Measurements from ENCODE around the gene MYO10. TPM values are rescaled to one million over a fixed set of nuclear protein-coding genes. Genes with fewer than 3 reads are reported as not detected.

MYO10 gene
- total and polyA plus RNA-seq, 2 donors (not counting 3 experiments of a cell fraction or from before 2014, with no cell fraction given) = 36.0 to 148 TPM

GRCh38 chr5:16744164-16744880 lies 191.8 kb downstream of the MYO10 start:
- Histone ChIP-seq H3K4me3 (replicated peaks in 1 of 3; ENCODE audit: insufficient read depth in 1 of 3, low read depth in 1 of 3, low read length in 3 of 3) (no peak overlapping the region), H3K27ac (ENCODE audit: insufficient read depth, low read depth, low read length) (no peak overlapping the region), H3K79me2 (ENCODE audit: control insufficient read depth, insufficient read depth, low read length) (peaks cover 16% of the 10 kb centered on the region), H3K9me3 (replicated peaks; ENCODE audit: control insufficient read depth, insufficient read depth, low read length) (no peaks in the 10 kb centered on the region), H3K9me1 (replicated peaks; ENCODE audit: control insufficient read depth, extremely low read depth, insufficient read depth, low read length) (no peaks in the 10 kb centered on the region), H3K9ac (replicated peaks; ENCODE audit: extremely low read depth, insufficient read depth, low read length) (no peak overlapping the region), H3K4me2 (ENCODE audit: insufficient read depth, low read length) (no peak overlapping the region), H4K20me1 (replicated peaks; ENCODE audit: control insufficient read depth, extremely low read depth, insufficient read depth, low read length) (no peaks in the 10 kb centered on the region), H3K4me1 (ENCODE audit: control insufficient read depth, extremely low read depth, insufficient read depth, low read length) (peaks cover 20% of the 10 kb centered on the region), H2AFZ (ENCODE audit: low read depth, low read length) (no peak overlapping the region), H3K36me3 (ENCODE audit: control insufficient read depth in 2 of 2, extremely low read depth in 1 of 2, insufficient read depth in 2 of 2, low read length in 2 of 2) (peaks cover 6 to 16% of the 10 kb centered on the region in 2 experiments), H3K27me3 (ENCODE audit: control insufficient read depth in 2 of 2, insufficient read depth in 2 of 2, low read length in 2 of 2) (no peaks in the 10 kb centered on the region)
- TF ChIP-seq MYC (IDR thresholded peaks at IDR 0.05; ENCODE audit: low read depth, low read length) (no peak), GATA2 (IDR thresholded peaks at IDR 0.05; ENCODE audit: insufficient read depth, insufficient read length, low read depth, low read length) (no peak), POLR2AphosphoS5 (IDR thresholded peaks at IDR 0.05; ENCODE audit: insufficient read depth, low read depth, low read length) (no peak), FOS (IDR thresholded peaks at IDR 0.05; ENCODE audit: borderline replicate concordance, insufficient read depth, low read length) (no peak), EZH2 (IDR thresholded peaks at IDR 0.05; ENCODE audit: borderline replicate concordance, low read depth, low read length, severe bottlenecking) (no peak), JUN (IDR thresholded peaks at IDR 0.05; ENCODE audit: borderline replicate concordance, insufficient read depth, insufficient read length, low read depth) (no peak), POLR2A (IDR thresholded peaks at IDR 0.05; ENCODE audit: low read depth, low read length) (no peak)
- TF ChIP-seq, protein P1, sequence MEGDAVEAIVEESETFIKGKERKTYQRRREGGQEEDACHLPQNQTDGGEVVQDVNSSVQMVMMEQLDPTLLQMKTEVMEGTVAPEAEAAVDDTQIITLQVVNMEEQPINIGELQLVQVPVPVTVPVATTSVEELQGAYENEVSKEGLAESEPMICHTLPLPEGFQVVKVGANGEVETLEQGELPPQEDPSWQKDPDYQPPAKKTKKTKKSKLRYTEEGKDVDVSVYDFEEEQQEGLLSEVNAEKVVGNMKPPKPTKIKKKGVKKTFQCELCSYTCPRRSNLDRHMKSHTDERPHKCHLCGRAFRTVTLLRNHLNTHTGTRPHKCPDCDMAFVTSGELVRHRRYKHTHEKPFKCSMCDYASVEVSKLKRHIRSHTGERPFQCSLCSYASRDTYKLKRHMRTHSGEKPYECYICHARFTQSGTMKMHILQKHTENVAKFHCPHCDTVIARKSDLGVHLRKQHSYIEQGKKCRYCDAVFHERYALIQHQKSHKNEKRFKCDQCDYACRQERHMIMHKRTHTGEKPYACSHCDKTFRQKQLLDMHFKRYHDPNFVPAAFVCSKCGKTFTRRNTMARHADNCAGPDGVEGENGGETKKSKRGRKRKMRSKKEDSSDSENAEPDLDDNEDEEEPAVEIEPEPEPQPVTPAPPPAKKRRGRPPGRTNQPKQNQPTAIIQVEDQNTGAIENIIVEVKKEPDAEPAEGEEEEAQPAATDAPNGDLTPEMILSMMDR (IDR thresholded peaks at IDR 0.05; ENCODE audit: extremely low read depth in 1 of 2, insufficient read depth in 1 of 2, low read depth in 1 of 2, low read length in 2 of 2) = no peak
- TF ChIP-seq, protein P2, sequence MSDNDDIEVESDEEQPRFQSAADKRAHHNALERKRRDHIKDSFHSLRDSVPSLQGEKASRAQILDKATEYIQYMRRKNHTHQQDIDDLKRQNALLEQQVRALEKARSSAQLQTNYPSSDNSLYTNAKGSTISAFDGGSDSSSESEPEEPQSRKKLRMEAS (IDR thresholded peaks at IDR 0.05; ENCODE audit: insufficient read depth, insufficient read length) = no peak
- POLR2A ChIA-PET = interaction anchor here (0.7 kb wide), 1 partner anchor 18 kb away, joined by 4 read pairs; no protein-coding TSS in a partner anchor
- CTCF ChIA-PET = interaction anchor here (0.9 to 1.8 kb wide), 3 partner anchors 53 to 447 kb away, joined by 3 to 4 read pairs (median 4); no protein-coding TSS in a partner anchor
- DNase-seq (ENCODE audit: low read depth, low spot score) (no peak), FAIRE-seq (no peak)
- intact Hi-C loops (cut with micrococcal nuclease) (no loop called here), dilution Hi-C loops (cut with MboI; ENCODE audit: extremely low pct_ligation_motif_present, low sequenced_read_pairs) (no loop called here)
- no TSS peak for BruUV-seq (replicated peaks)
